Activated CD4-positive, alpha-beta T cell treated with anti-CD3 and anti-CD28 coated beads, Interleukin-2, amount 50 U/mL, for 48 hours (primary cell): ENCODE measurements around the gene BCDIN3D.

Experiments
- DNase-seq, 2 experiments: peaks; one replicate each; pipeline ENCODE4 v3.0.0-alpha.2; 2020

BCDIN3D gene

DNA sequence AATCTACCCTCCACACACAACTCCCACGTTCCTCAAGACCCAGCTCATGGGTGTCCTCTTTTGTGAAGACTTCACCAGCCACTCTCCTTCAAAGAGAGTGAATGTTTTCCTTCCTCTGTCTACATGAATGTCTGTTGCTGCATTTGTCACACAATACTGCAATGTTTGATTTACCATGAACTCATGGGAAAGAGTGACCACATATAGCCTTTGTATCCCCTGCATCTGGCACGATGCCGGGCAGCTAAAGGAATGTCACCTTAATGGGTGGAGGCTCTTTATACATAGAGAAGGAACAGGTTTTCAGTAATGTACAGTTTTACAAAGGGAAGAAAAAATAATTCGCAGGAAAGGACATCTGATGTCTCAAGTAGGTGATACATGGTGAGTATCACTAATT, 12.1 kb upstream of the BCDIN3D start:
- no peak for DNase-seq

DNA sequence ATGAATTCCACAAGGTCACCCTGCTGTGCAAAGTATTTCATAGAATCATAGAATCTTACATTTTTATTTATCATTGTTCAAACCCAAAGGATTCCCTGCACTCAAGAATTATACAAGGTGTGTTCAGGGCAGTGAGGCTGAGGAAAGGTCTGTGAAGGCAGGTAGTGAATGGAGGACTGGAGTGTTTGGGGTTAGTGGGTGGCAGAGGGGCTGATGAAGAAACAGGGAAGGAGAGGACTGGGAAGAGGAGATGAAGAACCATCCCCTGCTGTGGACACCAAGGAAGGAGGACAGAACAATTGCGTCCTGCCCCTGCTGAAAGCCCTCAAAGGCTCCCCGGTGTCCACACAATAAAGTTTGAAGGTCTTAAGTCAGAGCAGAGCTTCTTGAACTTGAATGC, 10.8 kb upstream of the BCDIN3D start:
- DNase-seq: no peak

DNA sequence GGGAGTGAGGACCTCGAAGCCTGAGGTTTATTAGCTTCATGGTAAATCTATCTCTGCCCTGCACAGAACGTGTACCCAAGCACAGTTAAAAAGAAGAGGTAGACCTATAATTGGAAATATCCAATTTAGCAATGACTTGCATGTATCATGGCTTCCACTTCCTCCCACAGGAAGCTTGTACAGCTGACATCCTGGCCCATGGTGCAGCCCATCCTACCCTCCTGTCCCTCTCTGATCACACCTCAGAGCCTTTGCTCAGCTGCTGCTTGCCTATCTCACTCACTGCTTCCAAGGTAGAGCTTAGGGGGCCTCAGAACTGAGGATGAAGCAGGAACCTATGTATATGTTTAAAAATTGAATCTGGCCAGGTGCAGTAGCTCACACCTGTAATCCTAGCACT, 4.3 kb upstream of the BCDIN3D start:
- DNase-seq: no peak

DNA sequence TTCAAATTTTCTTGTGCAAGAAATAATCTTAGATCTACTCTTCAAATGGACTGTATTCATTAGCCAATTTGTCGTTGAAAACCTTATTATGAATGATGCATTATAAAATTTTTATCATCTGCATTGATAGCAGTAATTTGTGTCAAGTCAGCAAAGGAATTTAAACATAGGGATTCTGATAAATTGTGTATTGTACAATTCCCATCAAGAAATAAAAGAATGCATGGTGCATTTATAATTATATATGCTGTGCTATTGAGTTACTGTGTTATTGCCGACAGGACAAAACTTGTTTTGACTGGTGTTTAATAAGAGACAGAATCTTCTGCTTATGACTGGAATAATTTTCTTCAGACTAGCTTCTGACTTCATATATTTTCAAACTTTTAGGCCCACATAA, 3.1 kb upstream of the BCDIN3D start:
- no peak for DNase-seq

DNA sequence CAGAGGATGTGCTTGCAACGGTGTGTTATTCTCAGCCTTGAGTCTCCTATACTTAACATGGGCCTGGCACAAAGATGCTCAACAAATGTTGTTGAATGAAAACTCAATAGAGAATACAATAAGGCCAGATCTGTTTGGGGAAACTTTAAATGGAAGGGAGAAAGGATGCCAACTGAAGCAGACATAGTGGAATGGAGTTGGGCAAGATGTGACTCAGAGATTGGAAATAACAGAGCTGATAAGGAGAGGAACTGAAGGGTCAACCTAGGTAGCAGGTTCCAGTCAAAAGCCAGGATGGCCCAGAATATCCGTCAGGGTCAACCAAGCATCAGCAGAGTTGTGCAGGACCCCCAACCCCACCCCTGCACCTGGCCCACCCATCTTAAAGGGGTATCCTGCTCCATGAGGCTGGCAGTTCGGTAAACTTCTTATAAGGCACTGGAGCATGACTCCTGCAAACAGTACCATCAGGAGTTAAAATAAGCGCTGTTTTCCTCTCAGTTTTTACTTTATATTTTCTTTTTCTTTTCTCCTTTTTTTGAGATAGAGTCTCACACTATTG, 1.1 kb upstream of the BCDIN3D start:
- no peak for DNase-seq

DNA sequence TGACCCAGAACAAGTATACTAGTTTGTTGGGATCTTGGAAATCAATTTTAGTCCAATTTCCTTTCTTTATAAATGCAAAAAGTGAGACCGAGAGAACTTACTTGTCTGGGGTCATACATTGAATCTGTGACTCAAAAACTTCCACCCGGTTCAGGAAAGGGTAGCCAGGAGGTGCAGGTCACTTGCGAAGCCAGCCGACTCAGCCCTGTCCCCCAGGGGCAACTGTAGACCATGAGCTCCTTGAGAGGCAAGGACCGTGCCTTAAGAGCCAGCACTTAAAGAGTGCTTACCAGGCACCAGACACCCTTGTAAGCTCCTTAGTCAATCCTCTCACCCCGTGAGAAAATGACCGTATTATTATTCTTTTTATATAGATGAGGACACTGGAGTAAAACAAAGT, 505 bp upstream of the BCDIN3D start:
- no peak for DNase-seq

DNA sequence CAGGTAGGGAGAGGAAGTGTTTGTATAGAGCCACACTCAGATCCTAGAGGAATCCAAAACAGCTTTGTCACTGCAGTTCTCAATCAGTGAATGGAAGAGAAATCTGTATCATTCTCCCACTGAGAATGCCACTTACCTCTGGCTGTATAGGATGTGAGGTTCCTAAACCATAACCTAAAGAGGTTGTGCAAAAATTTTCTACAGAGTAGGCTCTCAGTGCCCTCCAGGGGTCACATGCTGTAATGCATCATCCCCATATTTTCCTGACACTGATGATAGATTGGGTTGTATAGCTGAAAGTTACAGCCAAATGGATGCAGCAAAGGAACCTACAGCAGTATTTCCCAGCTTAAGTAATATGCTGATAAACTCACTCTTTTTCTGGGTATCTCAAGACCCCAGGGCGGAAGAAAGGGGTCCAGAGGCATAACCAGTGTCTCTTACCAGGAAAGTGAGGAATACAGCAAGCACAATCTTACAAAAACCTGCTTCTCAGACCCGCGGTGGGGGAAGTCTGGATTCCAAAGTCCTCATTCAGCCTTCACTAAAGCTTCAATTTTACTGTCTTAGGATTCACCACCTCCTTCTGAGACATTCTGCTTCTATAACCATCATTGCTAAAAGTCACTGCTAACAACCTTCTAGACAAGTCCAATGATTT, 3.8 kb downstream of the BCDIN3D start:
- peak in 1 of 2 experiments; percentile 38 for DNase-seq

DNA sequence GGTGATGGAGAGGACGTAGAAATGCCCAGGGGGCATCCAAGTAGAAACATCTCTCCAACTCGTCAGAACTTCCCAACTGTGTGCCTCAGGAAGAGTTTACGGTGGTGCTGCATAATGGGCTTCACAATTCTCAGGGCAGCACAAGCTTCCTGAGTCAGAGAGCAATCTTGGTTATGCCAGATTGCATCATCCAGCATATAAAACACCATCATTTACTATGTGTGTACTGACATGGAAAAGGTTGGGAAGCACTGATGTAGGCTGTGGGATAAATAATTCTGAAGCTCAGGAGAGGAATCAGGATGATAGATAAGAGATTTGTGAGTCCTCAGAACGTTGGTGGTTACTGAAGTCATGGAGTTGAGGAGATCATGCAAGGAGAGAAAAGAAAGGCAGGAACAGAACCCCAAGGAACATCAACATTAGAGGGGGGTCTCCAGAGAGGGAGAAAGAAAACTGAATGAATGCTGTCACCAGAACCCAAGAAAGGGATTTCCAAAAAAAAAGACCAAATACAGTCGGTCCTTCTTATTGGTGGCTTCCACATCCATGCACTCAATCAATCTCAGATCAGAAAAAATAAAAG, 10.0 kb downstream of the BCDIN3D start:
- DNase-seq: no peak

DNA sequence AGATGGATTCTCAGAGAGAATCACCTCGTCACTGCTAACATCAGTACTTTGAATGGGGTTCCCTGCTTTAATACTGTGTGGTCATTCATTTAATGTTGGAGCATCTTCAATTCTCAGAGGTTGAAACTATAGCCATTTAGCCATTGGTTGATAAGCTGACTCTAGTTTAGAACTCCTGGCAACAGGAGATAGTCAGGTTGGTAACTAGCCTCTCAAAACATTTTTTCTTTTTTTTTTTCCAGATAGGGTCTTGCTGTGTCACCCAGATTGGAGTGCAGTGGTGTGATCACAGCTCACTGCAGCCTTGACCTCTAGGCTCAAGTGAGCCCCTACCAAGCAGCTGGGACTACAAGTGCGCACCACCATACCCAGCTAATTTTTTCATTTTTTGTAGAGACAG, 11.2 kb downstream of the BCDIN3D start:
- DNase-seq: no peak

DNA sequence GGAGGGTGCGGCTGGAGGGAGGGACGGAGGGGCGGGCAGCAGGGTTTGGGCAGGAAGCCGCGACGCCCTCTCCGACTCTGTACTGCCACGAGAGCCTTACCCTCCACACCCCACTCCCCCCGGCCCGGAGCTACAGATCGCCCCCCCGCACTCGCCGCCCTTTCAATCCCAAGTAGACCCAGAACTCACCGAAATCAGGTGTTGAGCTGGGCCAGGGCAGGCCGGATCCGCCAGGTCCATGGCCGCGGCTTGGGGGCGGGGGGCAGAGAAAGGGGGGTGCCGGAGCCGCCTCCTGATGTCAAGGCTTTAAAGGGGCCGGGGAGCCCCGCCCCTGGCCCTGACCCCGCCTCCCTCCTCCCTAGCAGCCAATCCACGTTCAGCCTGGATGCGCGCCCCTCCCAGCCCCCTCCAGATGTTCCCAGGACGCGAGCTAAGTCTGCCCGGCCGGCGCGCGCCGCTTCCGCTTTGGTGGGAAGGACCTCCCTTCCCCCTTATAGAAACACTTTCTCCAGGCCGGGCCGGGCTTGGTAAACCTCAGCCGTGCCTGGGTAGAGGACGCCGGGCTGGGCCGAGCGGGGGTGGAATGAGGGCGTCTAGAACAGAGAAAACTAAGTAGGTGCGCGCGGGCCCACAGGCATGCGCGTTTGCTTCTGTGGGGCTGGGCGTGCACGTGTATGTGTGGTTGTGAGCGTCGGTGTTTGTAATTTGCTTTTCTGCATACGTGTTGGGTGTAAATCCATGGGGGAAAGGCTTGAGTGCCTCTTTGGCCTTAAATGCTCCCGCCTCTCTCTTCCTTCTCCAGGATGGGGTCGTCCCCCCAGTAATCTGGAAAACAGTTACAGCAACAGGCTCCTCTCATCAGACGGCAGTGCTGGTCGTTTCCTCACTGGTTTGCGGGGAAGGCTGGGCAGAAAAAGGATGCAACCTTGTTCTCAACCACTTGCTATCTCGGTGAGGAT, 14.5 kb downstream of the BCDIN3D start, which contains the start of gene NCKAP5L:
NCKAP5L (minus strand) TSS at position 281 of the 959 bp plus-strand sequence. CDS start 24,369 bp downstream, outside the sequence.
- peak; percentile 95 to 96 for DNase-seq

DNA sequence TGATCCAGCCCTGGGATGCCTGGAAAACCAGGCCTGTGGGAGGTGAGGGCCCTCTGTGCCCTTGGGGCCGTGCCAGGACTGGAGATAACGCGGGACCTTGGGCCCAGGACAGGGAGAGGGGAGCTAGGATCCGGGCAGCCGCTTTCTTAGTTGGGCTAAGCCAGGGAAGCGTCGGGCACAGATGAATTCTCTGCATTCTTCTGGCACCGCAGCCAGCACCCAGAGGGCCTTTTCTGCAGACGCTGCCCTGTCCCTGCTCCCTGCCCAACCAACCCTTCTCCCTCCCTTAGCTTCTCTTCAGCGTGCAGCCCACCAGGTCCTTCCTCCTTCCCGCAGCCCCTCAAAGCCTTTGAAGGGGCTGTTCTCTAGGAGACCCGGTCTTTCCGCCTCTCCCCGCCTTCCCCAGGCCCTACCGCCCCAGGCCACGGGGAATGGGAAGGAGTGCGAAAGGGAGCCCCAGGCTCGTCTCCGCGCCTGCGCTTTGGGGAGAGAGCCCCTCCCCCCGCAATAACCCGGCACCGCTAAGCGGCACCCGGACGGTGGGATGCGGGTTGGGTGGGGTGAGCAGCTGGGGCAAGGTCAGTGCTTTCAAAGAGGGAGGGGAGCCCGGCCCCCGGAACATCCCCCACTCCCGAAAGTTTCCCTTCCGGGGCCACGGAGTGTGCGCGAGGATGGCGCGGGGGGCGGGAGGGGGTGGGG, 15.4 kb downstream of the BCDIN3D start:
- peak; percentile 49 to 52 for DNase-seq

DNA sequence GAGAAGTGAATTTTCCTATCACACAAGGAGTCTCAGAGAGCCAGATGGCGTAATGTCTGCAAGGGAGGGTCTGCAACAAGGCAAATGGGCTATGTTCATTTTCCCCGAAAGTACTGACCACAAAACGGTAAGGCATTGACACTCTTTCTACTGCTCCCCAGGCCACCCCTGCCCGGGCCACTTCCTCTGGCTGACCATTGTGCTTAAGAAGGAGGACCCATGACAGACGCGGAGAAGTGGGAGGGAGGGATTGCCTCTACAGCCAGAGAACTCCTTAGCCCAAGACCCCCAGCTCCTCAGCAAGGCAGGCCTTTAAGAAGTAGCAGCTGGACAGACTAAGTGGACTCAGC, 15.9 kb downstream of the BCDIN3D start:
- DNase-seq: no peak

DNA sequence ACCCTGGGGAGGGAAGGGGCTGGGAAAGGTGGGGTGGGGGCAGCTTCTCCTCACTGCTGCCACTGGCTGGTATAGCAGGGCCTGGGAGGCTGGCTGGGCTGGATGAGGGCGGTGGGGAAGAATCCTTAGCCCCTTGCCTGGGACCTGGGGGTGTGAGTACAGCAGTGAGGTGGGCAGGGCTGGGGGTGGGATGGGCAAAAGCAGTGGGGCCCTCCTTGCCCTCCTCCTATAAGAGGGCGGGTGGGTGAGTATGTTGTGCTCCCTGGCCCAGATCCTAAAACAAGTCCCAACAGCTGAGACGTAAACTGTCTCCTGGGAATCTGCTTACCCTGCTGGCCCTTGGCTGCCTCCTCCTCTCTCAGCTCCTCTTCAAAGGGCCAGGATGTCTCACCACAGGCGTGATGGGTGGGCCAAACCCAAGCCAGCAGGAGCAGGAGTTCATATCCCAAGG, 16.9 kb downstream of the BCDIN3D start:
- DNase-seq: no peak

DNA sequence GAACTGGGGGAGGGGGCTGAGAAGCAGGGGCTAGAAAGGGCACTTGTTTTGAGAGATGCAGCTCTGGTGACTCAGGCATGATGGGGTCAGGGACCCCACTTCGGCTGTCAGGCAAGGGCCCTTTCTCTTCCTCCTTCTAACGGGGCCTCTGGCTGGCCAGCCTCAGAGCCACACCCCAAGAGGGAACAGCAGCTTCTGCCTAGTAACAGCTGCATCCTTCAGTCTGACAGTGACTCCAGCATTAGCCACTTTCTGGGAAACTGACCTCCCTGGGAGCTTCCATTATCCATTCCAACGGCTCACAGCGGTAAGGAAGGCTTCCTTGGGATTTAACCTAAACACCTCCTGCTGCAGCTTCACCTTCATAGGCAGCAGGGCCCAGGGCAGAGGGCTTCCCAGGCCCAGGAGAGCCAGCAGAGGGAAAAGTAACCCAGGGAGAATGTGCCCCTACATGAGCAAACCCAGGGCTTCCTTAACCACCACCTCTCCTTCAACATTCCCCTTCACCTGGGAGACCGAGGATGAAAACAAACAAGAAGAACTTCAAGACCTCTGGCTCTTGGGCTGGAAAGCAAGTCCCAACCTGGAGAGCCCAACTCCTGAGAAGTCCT, 17.4 kb downstream of the BCDIN3D start:
- DNase-seq: no peak

DNA sequence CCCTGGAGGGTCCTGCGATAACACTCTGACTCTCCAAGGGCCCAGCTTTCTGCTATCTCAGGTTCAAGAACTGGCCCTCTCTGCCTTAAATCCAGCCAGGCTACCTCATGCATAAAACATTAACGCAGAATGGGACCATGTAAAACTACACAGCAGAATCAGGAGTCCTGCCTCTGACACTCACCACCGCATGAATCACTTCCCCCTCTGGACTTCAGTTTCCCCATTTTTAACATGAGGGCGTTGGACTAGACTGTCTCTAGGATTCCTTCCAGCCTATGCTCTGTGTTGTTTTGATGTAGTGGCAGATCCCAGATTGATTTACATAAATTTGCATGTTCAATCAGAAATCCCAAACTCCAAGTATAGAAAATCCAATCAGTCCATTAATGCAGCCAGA, 18.0 kb downstream of the BCDIN3D start:
- no peak for DNase-seq

DNA sequence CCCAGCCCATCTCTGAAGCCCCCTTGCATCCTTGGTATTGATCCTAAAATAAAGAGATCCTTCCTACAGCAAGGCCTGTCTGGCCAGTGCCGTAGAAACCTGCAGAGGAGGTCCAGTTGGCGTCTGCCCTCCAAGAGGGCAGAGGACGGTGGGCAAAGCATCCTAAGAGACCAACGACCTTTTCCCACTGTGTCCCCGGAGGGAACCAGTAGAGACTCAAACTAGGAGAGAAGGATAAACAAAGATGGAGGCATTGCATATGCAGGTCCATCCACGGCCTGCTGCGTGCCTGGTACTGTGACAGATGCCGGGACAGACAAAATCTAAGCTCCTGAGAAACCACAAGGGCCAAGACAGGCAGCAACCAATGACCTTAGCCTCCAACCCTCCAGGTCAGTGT, 18.5 kb downstream of the BCDIN3D start:
- no peak for DNase-seq

DNA sequence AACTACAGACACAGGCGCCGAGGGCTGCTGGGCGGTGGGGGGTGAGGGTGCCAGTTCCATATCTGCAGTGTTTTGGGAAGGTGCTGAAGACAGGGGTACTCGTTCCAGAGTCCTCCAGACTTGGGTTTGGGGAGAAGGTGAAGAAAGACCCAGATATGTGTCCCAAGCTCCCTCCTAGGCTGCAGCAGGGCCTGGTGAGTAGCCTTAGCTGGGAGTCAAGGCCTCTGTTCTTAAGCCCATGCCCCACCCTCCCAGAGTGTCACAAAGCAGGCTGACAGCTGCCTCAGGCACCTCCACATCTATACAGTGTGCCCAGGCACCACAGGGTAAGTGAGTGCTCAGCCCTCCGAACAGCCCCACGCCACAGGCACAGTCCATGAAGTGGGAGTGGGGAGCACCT, 19.0 kb downstream of the BCDIN3D start:
- no peak for DNase-seq

DNA sequence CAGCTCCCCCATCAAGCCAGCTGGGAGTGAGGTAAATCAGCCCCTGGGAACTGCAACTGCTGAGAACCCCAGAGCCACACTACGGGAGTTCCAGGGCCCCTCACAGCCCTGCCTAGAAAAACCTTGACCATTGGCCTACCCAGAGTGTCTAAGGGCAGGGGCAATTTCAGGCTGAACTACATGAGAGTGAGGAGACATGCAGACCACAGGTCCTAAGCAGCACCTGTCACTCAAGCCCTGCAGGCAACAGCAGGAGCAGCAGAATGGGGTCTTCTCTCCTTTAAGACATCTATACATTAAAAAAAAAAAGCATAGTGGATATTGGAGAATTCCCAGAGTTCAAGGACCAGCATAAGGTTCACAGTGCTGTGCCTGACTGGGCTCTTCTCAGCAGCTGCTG, 19.6 kb downstream of the BCDIN3D start:
- no peak for DNase-seq

DNA sequence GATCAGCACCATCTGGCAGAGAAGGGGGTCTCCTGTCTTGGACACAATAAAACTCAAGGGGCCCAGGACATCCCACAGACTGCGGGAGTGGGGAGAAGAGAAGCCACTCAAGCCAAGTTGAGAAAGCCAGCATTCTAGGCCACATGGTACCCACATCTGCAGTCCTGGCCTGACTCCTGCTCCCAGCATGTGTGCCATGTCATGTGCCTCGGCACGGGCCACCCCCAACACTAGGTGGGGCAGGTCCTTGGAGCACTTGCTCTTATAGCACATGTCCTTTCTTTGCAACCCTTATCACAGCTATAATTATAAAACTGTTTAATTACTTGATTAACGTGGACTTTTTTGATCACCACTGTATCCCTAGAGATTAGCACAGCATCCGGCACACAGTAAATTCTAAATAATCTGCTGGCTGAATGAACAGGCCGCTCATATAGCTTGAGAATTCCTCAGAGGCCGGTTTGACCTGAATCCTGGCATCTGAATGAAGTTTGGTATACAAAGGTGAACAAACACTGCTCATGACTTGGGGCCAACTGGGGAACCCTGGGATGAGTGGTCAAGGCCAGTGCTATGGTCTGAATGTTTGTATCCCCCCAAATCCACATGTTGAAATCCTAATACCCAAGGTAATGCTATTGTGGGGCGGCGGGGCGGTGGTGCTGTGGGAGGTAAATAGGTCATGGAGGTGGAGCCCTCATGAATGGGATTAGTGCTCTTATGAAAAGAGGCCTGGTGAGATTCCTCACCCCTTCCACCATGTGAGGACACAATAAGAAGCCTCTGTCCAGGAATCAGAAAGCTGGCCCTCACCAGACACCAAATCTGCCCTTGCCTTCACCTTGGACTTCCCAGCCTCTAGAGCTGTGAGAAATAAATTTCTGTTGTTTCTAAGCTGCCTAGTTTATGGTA, 21.3 kb downstream of the BCDIN3D start:
- DNase-seq: no peak

DNA sequence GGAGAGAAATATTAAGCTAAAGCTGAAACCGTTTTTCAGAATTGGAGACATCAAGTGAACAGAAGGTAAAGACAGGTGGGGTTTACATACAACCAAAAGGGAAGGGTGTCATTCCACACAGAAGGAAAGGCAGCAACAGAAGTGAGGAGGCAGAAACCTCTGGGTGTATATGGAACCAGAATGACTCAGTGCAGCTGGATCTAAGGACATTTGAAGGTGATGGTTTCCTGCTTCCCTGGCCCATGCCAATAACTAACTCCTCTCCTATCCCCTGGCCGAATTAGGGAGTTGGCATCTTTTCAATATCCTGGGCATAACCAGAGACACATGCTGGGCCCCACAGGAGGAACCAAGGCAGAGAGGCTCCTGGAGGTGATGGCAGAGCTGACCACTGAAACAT, 23.1 kb downstream of the BCDIN3D start:
- no peak for DNase-seq

DNA sequence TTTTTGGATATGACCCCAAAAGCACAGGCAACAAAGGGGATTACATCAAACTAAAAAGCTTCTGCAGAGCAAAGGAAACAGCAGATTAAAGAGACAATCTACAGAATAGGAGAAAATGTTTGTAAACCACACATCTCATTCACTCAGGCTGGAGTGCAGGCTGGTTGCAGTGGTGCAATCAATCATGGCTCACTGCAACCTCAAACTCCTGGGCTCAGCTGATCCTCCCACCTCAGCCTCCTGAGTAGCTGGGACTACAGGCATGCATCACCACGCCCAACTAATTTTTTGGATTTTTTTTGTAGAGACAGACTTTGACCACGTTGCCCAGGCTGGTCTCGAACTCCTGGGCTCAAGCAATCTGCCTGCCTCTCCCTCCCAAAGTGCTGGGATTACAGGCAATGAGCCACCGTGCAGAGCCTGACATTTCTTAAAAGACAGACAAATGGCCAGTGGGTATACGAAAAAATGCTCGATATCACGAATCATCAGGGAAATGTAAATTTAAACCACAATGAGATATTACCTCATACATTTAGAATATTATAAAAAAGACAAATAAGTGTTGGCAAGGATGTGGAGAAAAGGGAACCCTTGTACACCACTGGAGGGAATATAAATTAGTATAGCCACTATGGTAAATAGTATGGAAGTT, 24.5 kb downstream of the BCDIN3D start:
- DNase-seq: no peak
